T1000 (cell line): ENCODE results near the gene KAZN.
A peak's percentile ranks its signal among the peaks of the same experiment; 100 is the strongest.

ENCODE experiments used
- DNase-seq: peaks from one replicate; lab custom pipeline; 2025; ENCODE audit warnings: mixed read lengths; lab: John Stamatoyannopoulos, UW

The KAZN gene

DNA sequence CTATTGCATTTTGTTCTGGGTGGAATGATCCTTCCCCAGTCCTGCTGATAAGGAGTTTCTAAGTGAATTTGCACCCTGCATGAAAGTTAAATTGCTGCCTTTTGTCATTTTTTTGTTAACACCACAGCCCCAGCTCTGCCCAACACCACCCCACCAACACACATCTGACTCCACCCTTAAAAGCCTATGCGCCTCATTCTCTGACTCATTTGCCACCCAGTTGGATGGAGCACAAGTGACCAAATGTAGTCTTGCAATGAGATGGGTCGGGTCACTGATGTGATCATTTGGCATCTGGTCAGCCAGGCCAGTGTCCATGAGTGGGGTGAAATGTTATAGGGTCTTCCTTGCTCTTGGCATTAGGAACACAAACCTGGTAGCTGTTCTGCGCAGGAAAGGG is 256.8 kb downstream of the KAZN start:
- DNase-seq, result no peak

DNA sequence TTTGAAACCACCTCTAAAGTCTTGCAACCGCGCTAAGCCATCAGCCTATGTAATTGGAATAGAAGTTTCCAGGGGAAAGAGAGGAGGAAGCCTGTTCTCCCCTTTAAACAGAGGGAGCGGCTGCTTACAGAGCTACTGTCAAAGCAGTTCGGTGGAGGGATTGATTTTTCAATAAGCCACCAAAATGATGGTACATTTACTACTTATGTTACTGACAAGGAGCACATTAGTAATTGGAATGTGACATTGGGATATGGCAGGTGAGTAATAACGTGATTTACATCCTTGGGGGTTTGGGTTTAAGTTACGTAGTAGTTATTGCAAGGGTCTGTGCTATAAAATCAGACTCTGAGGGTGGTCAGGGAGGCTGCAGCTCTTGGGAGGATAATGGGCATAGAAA is 257.3 kb downstream of the KAZN start:
- no peak for DNase-seq

GRCh38 chr1:14857436-14858195 is 259.1 kb downstream of the KAZN start:
- DNase-seq, result no peak

DNA sequence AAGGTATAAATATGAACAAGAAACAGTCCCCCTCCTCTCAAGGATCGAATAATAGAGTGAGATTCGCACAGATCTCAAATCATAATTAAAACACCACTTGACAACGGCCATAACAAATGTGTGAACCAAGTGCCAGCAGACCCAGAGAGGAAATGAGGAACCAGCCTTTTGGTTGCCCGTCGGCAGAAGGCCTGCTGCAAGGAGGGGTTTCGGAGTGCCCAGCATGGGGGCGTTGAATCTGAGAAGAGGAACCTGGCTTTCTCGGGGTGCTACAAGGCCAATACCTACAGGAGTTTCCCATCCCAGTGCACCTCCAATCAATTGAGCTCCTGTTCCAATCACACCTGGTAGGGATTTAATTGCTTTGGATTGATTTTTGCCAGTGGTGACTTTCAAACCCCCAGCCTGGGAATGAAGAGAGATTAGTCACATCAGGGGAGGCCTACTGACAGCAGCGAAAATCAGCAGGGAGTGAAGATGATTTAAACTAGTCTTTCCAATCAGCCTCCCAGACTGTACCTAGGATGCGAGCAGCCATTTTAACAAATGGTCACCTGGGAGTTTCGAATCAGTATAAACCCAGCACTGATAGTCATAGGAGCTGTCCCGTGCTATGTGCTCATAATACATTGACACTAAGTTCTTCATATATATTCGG is 263.8 kb downstream of the KAZN start:
- no peak for DNase-seq

DNA sequence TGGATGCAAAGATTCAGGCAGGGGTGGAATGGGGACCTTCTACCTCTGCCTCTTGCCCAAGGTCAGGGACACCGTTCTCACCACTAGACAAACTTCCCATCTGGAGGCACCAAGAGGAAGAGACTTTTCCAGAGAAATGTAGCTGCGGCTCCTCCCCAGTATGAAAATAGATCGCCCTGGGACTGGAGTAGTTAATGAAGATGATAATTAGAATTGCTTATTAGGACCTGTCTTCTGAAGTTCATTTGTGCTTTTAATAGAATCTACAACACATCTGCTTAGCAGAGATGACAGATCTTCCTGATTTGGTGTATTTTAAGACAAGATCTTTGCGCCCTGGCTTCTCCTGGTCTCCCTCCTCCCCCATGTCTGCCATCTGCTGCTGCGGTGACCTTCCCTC is 266.6 kb downstream of the KAZN start:
- no peak for DNase-seq

GRCh38 chr1:14866911-14867612 is 268.6 kb downstream of the KAZN start:
- no peak for DNase-seq

GRCh38 chr1:14869187-14869586 is 270.7 kb downstream of the KAZN start:
- DNase-seq, result no peak

DNA sequence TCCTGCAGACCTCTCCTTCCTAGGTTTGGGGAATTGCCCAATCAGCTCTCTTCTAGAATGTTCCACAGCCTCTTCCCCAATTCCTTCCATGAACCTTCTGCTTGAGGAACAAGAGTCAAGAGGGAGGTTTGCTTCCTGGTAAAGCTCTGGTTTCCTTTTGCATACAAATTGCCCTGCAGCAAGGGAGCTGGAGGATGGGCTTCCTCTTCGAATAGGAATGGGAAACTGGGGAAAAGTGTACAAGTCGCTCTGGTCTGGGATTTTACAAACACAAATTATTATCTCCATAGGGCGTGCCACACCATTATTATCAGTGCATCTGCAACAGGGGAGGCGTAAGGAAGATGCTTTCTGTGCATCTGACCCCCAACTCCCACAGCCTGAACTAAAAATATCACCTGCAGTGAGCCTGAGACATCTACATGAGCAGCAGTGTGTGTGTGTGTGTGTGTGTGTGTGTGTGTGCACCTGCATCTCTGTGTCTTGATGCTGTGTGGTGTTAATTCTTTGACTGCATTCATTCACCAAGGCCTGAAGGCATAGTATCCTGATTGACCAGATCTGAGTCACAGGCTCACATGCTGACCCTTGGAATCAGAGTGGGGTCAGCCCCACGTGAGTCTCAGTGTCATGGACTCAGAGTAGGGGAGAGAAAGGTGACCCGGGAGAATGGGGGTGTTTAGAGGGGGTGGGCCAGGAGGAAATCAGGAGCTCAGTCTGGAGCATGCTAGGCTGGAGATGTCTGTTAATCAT is 272.9 kb downstream of the KAZN start:
- no peak for DNase-seq

GRCh38 chr1:14872762-14873161 is 274.3 kb downstream of the KAZN start:
- DNase-seq, result no peak

GRCh38 chr1:14873677-14874076 is 275.2 kb downstream of the KAZN start:
- no peak for DNase-seq

GRCh38 chr1:14875524-14876509 is 277.3 kb downstream of the KAZN start:
- no peak for DNase-seq

DNA sequence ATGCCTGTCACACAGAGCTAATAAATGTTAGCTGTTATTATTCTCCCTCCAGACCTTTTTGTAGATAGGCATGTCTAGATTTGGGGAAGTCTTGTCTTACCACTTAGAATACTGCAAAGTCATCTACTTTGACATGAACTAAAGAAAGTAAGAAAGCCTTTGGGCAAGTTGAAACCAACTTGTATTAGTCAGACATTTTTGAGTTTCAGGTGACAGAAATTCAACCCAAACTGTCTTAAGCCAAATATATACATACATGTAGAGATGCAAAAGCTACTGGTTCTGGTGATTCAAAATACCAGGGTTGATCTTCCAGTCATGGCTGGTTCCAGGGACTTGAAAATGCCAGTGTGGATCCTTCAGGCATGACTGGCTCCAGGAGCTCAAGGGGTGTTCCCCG is 278.3 kb downstream of the KAZN start:
- no peak for DNase-seq

DNA sequence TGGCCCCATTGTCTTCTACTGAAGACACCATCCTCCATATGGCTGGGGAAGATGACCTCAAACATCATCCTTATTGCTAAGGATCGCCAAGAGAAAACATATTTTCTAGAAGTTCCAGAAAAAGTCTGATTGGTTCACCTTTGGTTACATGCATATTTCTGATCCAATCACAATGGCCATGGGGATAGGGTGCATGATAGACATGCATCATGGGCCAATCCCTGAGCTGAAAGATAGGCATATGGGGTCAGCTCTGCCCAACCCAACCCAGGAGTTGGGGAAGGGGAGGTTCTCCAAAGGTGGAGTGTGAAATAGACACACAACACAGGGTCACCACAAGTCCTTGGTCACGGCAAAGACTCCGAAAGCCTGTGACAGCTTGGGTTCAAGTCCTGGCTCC is 278.7 kb downstream of the KAZN start:
- no peak for DNase-seq

GRCh38 chr1:14878124-14878523 is 279.6 kb downstream of the KAZN start:
- no peak for DNase-seq

- no peak for DNase-seq
Measured at GRCh38 chr1:14878951-14879350, 280.5 kb downstream of the KAZN start.

DNA sequence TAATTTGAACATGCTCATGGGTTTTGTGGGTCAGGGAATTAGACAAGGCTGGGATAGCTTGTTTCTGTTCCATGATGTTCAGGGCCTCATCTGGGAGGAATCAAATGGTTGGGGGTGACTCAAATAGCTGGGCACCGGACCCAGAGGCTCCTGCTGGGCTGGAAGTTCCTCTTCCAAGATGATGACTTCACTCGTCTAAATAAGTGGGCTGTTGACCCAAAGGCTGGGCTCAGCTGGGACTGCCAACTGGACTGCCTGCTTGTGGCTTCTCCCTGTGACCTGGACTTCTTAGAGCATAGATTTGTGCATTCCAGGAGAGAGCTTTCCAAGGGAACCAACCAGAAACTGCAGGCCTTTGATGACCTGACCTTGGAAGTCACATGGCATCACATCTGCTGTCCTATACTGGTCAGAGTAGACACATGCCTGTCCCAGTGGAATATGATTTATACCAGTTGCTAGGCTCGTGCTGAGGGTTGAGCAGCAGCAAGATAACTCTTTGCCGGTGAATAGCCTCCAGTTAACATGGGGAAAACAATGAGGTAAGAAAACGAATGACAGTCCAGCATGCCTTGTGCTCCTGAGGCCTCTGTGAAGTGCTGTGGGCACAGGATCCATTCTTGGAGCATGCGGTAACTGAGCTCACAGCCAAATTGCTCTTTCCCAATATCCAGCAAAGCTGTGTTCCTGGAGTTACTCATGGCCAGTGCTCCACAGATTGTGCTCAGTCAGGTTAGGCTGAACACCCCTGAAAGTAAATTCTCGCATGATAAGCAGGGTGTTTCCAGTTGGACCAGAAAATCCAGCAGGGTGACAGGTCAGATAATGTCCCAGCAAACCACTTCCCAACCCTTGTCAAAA is 282.2 kb downstream of the KAZN start:
- DNase-seq, result peak; percentile 58

DNA sequence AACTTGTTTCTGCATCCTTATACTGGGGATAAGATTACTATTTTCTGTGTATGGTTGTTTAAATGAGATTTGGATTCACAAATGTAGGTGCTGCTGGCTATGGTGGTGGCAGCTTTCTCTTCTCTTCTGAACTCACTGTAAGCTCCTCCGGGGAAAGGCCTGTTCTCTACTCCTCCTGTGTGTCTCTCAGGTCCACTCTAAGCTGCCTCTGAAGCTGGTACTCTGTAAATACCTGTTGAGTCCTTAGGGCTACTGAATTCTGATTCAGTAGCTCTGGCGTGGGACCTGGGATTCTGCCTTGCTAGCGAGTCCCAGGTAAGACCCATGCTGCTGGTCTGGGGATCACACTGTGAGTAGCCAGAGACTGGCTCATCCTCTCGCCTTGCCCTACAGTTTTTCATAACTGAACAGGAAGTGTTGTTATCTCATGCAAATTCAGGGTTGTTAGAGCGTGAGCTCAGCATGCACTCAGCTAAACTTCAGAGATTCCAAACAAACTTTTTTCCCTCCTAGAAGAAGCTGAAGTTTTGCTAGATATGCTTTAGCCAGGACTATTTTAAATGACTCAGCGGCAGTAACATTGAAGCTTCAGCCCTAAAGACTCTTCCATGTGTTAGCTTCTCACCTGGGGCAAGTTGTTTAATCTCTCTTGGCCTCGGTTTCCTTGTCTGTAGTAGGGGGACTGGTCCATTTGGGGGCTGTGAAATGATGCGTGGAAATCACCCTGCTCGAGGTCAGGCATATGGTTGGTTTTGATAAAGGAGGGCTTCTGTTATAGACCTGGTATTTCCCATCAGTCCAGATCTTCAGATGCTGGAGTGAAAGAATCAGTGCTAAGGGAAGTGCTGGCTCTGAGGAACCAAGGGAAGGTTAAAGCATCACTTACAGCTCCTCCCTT is 283.5 kb downstream of the KAZN start:
- DNase-seq, result no peak

GRCh38 chr1:14884614-14885175 is 286.2 kb downstream of the KAZN start:
- no peak for DNase-seq

DNA sequence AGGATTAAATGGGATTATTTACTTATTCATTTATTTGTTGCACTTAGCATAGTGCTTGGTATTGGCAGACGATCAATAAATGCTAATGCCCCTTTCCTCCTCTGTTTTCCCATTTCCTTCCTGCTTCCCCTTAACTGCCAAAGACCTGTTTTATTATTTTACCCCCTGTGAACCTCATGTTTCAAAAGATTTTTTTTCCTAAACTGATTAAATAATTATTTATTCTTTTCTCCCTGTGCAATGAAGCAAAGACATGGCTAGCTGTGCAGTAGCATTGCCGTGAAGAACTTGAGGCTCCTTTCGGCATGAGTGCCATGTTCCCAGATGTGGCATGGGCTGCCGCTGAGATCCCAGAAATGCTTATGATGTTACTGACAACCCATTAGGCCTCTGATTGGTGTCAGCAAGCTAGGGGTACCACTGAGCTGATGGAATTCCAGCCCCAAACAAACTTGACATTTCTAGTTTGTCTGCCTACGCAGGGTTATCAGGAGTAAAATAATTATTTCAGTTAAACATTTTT is 288.6 kb downstream of the KAZN start:
- DNase-seq, result no peak
